NCI-H2196 treated with DMSO at 0.1 percent for 48 hours (cell line): Measurements from ENCODE around the gene CACNA1H.

Experiments used
- DNase-seq: peaks from one replicate; lab custom pipeline; 2025; ENCODE audit not compliant: unreplicated experiment; lab: John Stamatoyannopoulos, UW

Gene CACNA1H

DNA sequence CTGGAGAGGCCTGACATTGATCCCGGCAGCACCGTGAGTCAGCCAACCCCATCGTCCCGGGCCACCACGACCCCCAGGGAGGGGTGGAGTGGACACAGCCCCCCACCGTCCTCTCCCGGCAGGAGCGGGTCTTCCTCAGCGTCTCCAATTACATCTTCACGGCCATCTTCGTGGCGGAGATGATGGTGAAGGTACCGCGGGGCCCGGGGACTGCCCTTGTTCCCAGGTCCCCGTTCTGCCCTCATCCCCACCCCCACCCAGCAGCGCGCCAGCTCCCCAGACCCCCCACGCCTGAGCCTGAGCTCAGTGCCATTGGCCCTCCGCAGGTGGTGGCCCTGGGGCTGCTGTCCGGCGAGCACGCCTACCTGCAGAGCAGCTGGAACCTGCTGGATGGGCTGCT is 57.6 kb downstream of the CACNA1H start:
- DNase-seq, result no peak

DNA sequence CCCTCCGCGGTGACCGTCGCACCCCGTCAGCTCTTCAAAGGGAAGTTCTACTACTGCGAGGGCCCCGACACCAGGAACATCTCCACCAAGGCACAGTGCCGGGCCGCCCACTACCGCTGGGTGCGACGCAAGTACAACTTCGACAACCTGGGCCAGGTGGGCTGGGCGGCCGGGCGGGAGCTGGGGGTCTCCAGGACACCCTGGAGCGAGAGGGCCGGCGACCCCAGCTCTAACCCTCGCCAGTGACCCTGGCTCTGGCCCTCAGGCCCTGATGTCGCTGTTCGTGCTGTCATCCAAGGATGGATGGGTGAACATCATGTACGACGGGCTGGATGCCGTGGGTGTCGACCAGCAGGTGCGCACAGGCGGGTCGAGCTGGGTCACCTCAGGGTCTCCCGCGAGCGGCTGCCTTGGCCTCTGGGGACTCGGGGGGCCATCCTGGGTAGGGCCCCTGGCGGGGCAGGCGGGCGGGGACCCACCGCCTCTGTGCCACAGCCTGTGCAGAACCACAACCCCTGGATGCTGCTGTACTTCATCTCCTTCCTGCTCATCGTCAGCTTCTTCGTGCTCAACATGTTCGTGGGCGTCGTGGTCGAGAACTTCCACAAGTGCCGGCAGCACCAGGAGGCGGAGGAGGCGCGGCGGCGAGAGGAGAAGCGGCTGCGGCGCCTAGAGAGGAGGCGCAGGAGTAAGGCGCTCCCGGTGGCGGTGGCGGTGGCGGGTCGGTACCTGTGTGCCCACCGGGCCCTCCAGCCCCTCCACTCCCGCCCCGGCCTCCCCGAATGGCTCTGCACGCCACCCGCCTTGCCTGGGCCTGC is 58.8 kb downstream of the CACNA1H start:
- no peak for DNase-seq

DNA sequence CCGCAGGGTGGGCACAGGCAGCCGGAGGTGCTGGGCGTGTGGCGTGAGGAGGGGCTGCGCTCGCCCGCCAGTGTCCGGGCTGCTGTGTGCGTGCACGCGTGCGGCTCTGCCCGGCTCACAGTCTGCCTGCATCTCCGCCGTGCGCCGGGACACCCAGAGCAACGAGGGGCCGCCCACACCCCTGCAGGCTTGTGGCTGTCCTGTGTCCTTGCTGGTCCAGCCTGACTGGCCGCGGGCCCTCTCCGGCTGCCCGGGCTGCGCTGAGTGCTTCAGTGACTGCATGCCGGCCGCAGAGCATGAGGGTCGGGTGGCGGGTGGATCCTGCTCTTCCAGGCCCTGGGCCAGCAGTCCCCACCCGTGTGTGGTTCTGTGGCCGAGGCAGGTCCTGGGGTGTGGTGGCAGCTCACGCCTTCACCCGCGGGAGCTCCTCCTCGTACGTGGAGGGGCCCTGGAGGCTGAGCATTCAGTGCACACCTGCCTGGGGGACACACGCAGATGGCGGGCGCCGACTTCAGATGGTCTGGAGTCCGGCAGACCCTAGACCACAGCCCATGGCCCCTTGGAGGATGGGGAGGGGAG is 59.8 kb downstream of the CACNA1H start:
- DNase-seq, result no peak

DNA sequence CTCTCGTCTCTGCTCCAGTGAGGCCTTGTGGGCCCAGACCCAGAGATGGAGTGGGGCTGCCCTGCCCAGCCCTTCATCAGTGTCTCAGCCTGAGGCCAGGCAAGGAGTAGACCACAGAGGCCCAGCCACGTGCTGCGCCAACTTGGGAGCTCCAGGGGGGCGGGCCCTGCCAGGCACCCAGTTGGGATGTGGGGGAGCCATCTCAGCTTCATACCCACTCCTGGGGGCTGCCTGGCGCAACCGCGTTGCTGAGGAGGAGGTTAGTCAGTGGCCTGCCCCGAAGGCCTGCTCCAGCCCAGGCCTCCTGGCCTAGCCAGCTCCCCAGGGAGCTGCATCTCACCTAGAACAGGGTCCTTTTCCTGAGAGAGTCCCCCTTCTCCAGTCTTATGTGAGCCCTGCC is 60.3 kb downstream of the CACNA1H start:
- no peak for DNase-seq

DNA sequence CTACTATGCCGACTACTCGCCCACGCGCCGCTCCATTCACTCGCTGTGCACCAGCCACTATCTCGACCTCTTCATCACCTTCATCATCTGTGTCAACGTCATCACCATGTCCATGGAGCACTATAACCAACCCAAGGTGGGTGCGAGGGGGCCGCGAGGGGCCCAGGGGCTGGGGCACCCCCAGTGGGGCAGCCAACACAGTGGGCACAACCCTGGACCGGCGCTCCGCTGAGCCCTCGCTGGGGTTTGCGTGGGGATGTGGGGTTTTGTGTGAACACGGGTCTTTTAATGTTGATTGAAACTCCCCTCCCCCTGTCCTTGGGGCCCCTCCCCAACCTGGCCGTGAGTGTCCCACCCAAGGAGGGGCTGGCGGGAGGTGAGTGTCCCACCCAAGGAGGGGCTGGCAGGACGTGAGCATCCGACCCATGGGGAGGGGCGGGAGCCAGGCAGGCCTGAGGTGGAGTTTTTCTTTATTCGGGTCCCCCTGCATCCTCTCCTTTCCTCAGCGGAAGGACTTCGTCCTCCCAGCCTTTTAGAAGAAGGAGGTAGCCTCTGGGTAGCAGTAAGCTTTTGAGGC is 61.0 kb downstream of the CACNA1H start:
- no peak for DNase-seq

DNA sequence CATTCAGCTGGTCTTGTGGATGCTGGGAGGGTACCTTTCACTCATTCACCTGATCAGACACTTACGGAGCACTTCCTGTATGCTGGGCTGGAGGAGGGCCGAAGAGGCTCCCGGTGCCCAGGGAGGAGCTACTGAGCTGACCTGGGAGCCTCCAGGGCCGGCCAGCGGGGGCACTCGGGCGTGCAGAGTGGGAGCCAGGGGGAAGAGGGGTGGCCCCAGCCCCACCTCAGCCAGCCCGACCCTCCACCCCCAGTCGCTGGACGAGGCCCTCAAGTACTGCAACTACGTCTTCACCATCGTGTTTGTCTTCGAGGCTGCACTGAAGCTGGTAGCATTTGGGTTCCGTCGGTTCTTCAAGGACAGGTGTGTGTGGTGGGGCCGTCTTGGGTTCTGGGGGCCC is 61.8 kb downstream of the CACNA1H start:
- DNase-seq, result no peak

DNA sequence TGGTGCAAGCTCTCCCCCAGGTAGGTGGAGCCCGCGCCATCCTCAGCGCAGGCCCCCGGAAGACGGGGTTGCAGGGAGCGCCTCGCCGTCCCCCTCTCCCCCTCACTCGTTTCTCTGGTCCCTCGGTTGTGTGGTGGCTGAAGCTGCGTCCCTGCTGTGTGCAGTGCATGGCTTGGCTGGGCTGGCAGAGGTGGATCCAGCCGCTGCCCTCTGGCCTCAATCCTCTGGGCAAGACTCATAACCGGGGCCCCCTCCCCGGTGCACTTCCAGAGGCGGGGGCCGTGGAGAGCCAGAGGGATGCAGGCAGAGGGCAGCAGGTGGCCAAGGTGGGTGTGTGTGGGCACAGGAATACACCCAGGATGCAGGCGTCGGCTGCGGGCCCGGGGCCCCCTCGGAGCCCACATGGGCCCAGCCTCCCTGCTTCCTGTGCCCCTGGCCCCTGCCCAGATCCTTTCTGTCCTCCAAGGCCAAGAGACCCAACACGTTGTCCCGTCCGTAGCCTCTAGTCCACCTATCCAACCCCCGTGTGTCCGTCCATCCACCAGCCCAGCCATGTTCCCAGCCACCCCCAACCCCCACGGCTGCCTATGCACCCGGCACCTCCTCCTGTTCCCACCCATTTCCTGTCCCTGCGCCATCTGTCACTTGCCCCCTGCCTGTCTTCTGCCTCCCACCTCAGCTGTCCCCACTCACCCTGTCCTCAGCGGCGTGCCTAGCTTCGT is 62.8 kb downstream of the CACNA1H start:
- DNase-seq, result no peak

DNA sequence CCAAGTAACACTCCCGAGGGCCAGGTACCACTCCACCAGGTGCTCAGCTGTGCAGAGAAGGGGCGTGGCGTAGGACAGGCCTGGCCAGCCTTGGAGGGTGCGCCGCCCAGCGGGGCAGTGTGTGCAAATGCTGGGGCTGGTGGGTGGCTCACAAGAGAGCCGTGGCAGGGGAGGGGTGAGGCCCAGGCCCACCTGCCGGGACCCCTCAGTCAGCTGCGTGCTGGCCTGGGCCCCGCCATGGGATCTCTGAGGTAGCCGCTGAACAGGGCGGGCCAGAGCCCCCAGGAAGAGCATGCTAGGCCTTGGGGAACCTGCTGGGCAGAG is 63.4 kb downstream of the CACNA1H start:
- DNase-seq, result no peak

DNA sequence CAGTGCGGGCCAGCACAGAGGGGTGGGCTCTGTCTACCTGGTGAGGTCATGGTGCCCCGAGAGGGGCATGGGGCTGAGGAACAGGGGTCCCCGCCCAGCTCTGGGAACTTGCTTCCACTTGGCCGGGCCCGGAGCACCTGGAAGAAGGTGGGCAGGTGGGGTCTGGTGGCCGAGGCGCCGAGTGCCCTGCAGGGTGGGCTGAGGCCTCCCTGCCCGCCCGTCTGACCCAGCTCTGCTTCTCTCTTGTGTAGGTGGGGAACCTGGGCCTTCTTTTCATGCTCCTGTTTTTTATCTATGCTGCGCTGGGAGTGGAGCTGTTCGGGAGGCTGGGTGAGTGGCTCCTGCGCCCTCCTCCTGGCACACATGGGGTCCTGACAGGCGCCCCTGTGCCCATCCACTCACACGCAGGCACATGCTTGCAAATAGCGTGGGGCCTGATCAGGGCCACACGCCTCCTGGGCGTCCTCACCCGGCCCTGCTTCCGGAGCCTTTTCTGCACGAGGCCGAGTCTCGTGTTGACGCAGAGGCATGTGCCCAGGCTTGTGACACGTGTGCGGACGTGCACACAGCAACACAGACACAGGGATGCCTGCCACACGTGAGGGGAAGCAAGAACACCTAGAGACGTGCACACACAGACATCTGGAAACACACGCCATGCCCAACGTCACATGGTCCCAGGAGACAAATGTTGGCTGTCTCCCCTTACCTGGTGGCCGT is 63.9 kb downstream of the CACNA1H start:
- DNase-seq, result no peak

DNA sequence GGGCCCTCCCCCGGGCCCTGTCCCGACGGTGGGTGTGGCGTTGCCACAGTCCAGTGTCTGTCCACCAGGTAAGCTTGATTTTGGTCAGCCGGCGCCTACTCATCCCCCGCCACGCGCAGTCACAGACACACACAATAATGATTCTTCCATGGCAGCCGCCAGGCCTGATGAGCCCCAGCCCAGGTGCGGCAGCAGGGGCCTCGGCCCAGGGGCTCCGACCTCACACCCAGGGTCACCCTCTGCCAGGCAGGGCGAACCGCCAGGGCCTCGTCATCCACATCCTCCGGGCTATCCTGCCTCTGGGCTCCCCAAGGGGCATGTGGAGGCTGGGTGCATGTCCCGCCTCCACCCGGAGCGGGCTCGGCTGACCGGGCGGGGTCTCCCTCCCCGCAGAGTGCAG is 64.6 kb downstream of the CACNA1H start:
- no peak for DNase-seq

DNA sequence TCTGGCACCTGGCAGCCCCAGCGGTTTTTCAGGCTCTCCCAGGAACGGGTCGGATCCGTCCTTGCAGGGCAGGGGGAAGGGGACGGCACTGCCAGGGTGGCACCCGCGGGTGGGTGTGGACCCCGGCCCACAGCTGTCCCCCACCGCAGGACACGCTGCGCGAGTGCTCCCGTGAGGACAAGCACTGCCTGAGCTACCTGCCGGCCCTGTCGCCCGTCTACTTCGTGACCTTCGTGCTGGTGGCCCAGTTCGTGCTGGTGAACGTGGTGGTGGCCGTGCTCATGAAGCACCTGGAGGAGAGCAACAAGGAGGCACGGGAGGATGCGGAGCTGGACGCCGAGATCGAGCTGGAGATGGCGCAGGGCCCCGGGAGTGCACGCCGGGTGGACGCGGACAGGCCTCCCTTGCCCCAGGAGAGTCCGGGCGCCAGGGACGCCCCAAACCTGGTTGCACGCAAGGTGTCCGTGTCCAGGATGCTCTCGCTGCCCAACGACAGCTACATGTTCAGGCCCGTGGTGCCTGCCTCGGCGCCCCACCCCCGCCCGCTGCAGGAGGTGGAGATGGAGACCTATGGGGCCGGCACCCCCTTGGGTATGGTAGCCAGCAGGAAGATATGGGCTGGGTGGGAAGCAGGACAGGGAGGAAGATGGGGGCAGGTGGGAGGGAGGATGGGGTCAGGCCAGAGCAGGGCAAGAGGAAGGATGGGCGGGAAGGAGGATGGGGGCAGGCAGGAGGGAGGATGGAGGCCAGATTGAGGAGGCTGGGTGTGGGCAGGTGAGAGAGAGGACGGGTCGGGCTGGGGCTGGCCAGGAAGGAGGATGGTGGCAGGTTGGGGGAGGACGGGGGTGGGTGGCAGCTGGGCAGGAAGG is 65.4 kb downstream of the CACNA1H start:
- no peak for DNase-seq

DNA sequence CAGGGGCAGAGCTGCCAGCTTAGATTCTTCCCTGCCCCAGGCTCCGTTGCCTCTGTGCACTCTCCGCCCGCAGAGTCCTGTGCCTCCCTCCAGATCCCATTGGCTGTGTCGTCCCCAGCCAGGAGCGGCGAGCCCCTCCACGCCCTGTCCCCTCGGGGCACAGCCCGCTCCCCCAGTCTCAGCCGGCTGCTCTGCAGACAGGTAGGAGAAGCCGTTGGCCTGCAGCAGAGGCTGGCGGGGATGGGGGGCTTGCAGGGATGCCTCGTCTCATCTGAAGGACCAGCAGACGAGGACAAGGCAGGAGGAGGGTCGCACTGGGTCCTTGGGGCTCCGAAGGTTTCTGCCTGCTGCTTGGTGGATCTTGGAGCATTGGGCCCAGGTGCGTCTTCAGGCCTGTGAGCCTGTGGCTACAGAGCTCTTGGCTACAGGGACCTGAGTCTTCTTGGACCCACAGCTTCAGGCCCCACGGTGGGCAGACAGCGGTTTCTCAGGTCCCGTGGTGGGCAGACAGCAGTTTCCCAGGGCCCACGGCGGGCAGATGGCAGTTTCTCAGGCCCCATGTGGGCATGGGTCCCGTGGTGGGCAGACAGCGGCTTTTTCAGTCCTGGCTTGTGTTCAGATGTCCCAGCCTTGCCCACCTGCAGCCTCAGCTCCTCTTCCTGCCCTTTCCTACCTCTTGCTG is 66.2 kb downstream of the CACNA1H start:
- no peak for DNase-seq

DNA sequence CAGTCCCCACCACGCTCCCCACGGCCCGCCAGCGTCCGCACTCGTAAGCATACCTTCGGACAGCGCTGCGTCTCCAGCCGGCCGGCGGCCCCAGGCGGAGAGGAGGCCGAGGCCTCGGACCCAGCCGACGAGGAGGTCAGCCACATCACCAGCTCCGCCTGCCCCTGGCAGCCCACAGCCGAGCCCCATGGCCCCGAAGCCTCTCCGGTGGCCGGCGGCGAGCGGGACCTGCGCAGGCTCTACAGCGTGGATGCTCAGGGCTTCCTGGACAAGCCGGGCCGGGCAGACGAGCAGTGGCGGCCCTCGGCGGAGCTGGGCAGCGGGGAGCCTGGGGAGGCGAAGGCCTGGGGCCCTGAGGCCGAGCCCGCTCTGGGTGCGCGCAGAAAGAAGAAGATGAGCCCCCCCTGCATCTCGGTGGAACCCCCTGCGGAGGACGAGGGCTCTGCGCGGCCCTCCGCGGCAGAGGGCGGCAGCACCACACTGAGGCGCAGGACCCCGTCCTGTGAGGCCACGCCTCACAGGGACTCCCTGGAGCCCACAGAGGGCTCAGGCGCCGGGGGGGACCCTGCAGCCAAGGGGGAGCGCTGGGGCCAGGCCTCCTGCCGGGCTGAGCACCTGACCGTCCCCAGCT is 67.3 kb downstream of the CACNA1H start:
- DNase-seq, result no peak

DNA sequence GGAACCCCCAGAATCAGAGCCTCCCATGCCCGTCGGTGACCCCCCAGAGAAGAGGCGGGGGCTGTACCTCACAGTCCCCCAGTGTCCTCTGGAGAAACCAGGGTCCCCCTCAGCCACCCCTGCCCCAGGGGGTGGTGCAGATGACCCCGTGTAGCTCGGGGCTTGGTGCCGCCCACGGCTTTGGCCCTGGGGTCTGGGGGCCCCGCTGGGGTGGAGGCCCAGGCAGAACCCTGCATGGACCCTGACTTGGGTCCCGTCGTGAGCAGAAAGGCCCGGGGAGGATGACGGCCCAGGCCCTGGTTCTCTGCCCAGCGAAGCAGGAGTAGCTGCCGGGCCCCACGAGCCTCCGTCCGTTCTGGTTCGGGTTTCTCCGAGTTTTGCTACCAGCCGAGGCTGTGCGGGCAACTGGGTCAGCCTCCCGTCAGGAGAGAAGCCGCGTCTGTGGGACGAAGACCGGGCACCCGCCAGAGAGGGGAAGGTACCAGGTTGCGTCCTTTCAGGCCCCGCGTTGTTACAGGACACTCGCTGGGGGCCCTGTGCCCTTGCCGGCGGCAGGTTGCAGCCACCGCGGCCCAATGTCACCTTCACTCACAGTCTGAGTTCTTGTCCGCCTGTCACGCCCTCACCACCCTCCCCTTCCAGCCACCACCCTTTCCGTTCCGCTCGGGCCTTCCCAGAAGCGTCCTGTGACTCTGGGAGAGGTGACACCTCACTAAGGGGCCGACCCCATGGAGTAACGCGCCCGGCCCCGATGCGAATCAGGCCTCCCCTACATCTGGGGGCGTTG is 68.1 kb downstream of the CACNA1H start:
- DNase-seq, result no peak

DNA sequence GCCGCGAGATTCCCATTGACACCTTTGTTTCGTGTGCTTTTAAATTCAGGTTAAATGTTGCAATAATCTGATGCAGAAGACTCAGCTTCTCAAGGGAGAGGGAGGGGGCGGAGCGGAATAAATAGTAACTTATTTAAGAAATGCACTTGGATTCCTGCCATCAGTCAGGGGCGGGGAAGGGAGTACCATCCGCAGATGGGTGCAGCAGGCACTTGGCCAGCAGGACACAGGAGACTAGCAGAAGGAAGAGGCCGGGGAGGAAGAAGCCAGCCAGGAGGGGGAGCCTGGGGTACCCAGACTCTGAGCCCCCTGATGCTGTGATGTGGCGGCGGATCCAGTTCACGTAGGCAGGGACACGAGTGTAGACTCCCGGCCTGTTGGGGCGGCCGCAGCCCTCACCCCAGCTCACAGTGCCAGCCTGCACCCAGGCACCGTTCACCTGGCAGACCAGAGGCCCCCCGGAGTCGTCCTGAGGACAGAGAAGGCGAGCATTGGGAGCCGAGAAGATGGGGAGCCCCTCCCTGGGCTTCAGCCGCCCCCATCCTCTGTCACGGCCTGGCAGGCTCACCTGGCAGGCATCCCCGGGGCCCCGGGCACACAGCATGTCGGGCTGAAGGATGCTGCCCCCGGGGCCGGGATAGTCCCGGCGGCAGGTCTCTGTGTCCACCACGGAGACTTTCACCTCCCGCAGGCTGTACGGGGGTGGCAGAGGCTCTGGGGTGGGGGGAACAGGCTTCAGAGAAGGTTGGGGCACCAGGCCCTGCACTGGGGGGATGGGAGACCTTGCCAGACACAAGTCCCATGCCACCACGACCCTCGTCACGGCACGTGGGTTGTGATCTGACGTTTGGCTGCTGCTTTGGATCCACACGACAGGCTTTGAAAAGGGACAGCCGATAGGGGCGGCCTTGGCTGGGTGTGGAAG is 69.0 kb downstream of the CACNA1H start:
- no peak for DNase-seq

DNA sequence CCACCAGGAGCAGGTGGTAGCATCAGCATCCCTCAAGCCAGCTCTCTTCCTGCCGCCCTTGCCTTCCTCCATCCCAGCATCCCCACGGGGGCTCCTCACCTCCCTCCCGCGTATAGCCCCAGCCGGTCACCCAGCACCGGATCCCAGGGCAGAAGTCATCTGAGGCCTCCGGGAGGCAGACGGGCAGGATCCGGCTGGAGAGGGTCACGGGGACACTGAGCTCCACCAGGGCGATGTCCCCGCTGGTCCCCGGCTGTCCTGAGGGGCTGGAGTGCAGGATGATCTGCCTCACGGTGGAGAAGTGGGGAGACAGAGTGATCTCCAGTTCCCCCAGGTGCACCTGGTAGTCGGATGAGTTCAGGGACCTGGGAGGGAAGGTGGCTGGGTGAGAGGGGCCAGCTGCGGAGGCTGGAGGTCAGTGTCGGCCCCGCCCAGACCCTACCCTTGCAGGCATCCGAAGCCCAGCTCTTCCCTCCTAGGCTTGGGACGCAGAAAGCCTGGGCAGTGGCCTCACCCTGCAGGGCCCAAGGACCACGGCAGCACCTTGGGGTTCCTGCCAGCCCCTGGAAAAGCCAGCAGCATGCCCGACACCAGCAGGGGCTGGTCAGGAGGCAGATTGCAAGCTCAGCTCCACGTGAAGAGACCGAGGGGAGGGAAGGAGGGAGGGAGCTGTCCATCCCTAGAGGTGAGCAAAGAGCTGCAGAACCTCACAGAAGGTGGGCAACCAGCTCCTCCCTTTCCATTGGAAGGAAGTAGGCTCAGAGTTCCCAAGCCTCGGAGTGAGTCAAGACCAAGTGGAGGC is 69.8 kb downstream of the CACNA1H start:
- DNase-seq, result no peak
